IMR-90 (cell line): ENCODE measurements around the gene EVI5. TPM values are rescaled to one million over a fixed set of nuclear protein-coding genes. Genes with fewer than 3 reads are reported as not detected.

Experiments
- ATAC-seq: fragments of 200-7000 bp; cut with Tn5 transposase; 2 replicates; pipeline ENCODE4 v1.9.1; 2020; ENCODE audit warnings: low read depth, mild to moderate bottlenecking, moderate library complexity
- BruUV-seq: library from RNA; stranded (reverse); fragments of 400-500 nt; replicated peaks from 2 replicates; lab custom pipeline; 2021; lab: Mats Ljungman, UMichigan
- CTCF ChIA-PET: fragments of 300-600 bp; formaldehyde crosslinking; extraction: SDS; loops from one replicate; lab custom pipeline; 2021; ENCODE audit warnings: antibody characterized with exemption; lab: Yijun Ruan, JAX
- POLR2A ChIA-PET: fragments of 300-600 bp; sonication (Branson Sonifier 250); formaldehyde crosslinking; loops from one replicate; lab custom pipeline; 2022; ENCODE audit warnings: antibody characterized with exemption; ENCODE audit not compliant: unreplicated experiment; lab: Charles Lee
- DNase-seq: peaks from one replicate; pipeline ENCODE4 v3.0.0; 2013
- H2AFZ ChIP-seq: replicated peaks from 2 replicates; pipeline ENCODE3; 2013; ENCODE audit warnings: low read length, mild to moderate bottlenecking; ENCODE audit not compliant: poor library complexity
- H2AK5ac ChIP-seq: 2 replicates; pipeline ENCODE4 v1.6.1; 2013; ENCODE audit warnings: low read depth, low read length, inconsistent platforms
- H2AK9ac ChIP-seq: replicated peaks from 2 replicates; pipeline ENCODE3; 2013; ENCODE audit warnings: mild to moderate bottlenecking, low read depth, low read length, moderate library complexity; ENCODE audit not compliant: poor library complexity
- H2BK120ac ChIP-seq: 2 replicates; pipeline ENCODE4 v1.6.1; 2013; ENCODE audit warnings: low read depth, low read length, inconsistent platforms
- H2BK15ac ChIP-seq: 3 replicates; pipeline ENCODE4 v1.6.1; 2013; ENCODE audit warnings: low read depth, low read length, inconsistent platforms
- H2BK20ac ChIP-seq: 2 replicates; pipeline ENCODE4 v1.6.1; 2013; ENCODE audit warnings: low read depth, mild to moderate bottlenecking, inconsistent platforms, low read length, moderate library complexity
- H2BK5ac ChIP-seq: 2 replicates; pipeline ENCODE4 v1.6.1; 2013; ENCODE audit warnings: mild to moderate bottlenecking, low read depth, low read length, inconsistent platforms; ENCODE audit not compliant: poor library complexity, severe bottlenecking
- H3K14ac ChIP-seq: replicated peaks from 2 replicates; pipeline ENCODE4 v1.6.1; 2013; ENCODE audit warnings: low read depth, low read length, inconsistent platforms
- H3K18ac ChIP-seq: 2 replicates; pipeline ENCODE4 v1.6.1; 2013; ENCODE audit warnings: low read depth, low read length, control low read depth
- H3K23ac ChIP-seq: 2 replicates; pipeline ENCODE4 v1.6.1; 2013; ENCODE audit warnings: low read depth, low read length, inconsistent platforms
- H3K27ac ChIP-seq: 2 replicates; pipeline ENCODE4 v1.5.1; 2013; ENCODE audit warnings: mild to moderate bottlenecking, control low read depth, low read length; ENCODE audit not compliant: insufficient read depth
- H3K27me3 ChIP-seq: 2 replicates; pipeline ENCODE4 v1.6.1; 2013; ENCODE audit warnings: low read length; ENCODE audit not compliant: control insufficient read depth, insufficient read depth
- H3K36me3 ChIP-seq: 2 replicates; pipeline ENCODE4 v1.6.1; 2013; ENCODE audit warnings: low read length, mixed read lengths; ENCODE audit not compliant: control insufficient read depth, insufficient read depth
- H3K4ac ChIP-seq: 2 replicates; pipeline ENCODE4 v1.6.1; 2013; ENCODE audit warnings: low read depth, low read length, inconsistent platforms
- H3K4me1 ChIP-seq: 2 replicates; pipeline ENCODE4 v1.6.1; 2013; ENCODE audit warnings: low read length, mixed read lengths; ENCODE audit not compliant: control insufficient read depth, insufficient read depth
- H3K4me2 ChIP-seq: 2 replicates; pipeline ENCODE4 v1.6.1; 2013; ENCODE audit warnings: low read depth, mild to moderate bottlenecking, control low read depth, low read length, moderate library complexity
- H3K4me3 ChIP-seq: 2 replicates; pipeline ENCODE4 v1.5.1; 2013; ENCODE audit warnings: low read depth, mild to moderate bottlenecking, control low read depth, low read length, moderate library complexity; ENCODE audit not compliant: insufficient read depth
- H3K56ac ChIP-seq: 2 replicates; pipeline ENCODE4 v1.6.1; 2013; ENCODE audit warnings: low read length, inconsistent platforms; ENCODE audit not compliant: insufficient read depth; ENCODE audit errors: extremely low read depth
- H3K79me1 ChIP-seq, 2 experiments: 2 replicates each; pipeline ENCODE4 v1.6.1; 2013; ENCODE audit warnings: low read length in 2 of 2, inconsistent platforms in 1 of 2, low read depth in 1 of 2
- H3K9ac ChIP-seq: 2 replicates; pipeline ENCODE4 v1.6.1; 2013; ENCODE audit warnings: low read depth, low read length, control low read depth
- H3K9me1 ChIP-seq: 2 replicates; pipeline ENCODE4 v1.6.1; 2013; ENCODE audit warnings: low read length, inconsistent platforms; ENCODE audit not compliant: insufficient read depth
- H3K9me3 ChIP-seq: 2 replicates; pipeline ENCODE4 v1.6.1; 2013; ENCODE audit warnings: low read length; ENCODE audit not compliant: control insufficient read depth, insufficient read depth
- H4K20me1 ChIP-seq: 2 replicates; pipeline ENCODE4 v1.6.1; 2013; ENCODE audit warnings: low read length, inconsistent platforms; ENCODE audit not compliant: insufficient read depth
- H4K5ac ChIP-seq: 2 replicates; pipeline ENCODE4 v1.6.1; 2013; ENCODE audit warnings: mild to moderate bottlenecking, low read depth, low read length, control low read depth
- H4K8ac ChIP-seq, 2 experiments: 2 replicates each; pipeline ENCODE4 v1.6.1; 2013; ENCODE audit warnings: low read depth in 2 of 2, low read length in 2 of 2, control low read depth in 1 of 2, inconsistent platforms in 1 of 2
- H4K91ac ChIP-seq: 2 replicates; pipeline ENCODE4 v1.6.1; 2013; ENCODE audit warnings: low read depth, low read length, inconsistent platforms; ENCODE audit not compliant: insufficient read depth
- BHLHE40 ChIP-seq: fragments of 150-350 bp; IDR thresholded peaks from 2 replicates; pipeline ENCODE4 v1.6.1; 2016; ENCODE audit warnings: mild to moderate bottlenecking, low read depth, low read length
- CEBPB ChIP-seq: IDR thresholded peaks from 2 replicates; pipeline ENCODE4 v1.6.1; 2012; ENCODE audit warnings: low read depth, low read length, improper control_type of control experiment
- CHD1 ChIP-seq: IDR thresholded peaks from 2 replicates; pipeline ENCODE4 v1.6.1; 2012; ENCODE audit warnings: low read depth, low read length, improper control_type of control experiment
- CTCF ChIP-seq: conservative IDR thresholded peaks from 2 replicates; pipeline ENCODE4 v1.5.1; 2012; ENCODE audit warnings: mild to moderate bottlenecking, low read depth, low read length, improper control_type of control experiment
- FOS ChIP-seq: fragments of 150-350 bp; IDR thresholded peaks from 2 replicates; pipeline ENCODE4 v1.6.1; 2016; ENCODE audit warnings: low read depth, low read length
- MAFK ChIP-seq: IDR thresholded peaks from 2 replicates; pipeline ENCODE4 v1.6.1; 2012; ENCODE audit warnings: low read depth, low read length, improper control_type of control experiment
- MXI1 ChIP-seq: IDR thresholded peaks from 2 replicates; pipeline ENCODE4 v1.6.1; 2012; ENCODE audit warnings: low read depth, mild to moderate bottlenecking, low read length, moderate library complexity, borderline replicate concordance
- NFE2L2 ChIP-seq: fragments of 150-350 bp; IDR thresholded peaks from 2 replicates; pipeline ENCODE4 v1.6.1; 2016; ENCODE audit warnings: low read depth, mild to moderate bottlenecking, low read length
- POLR2A ChIP-seq: IDR thresholded peaks from 2 replicates; pipeline ENCODE4 v1.6.1; 2012; ENCODE audit warnings: mild to moderate bottlenecking, low read depth, low read length
- RAD21 ChIP-seq: IDR thresholded peaks from 2 replicates; pipeline ENCODE4 v1.6.1; 2012; ENCODE audit warnings: low read length, improper control_type of control experiment
- RCOR1 ChIP-seq: IDR thresholded peaks from 2 replicates; pipeline ENCODE4 v1.6.1; 2012; ENCODE audit warnings: mild to moderate bottlenecking, low read length, improper control_type of control experiment; ENCODE audit not compliant: insufficient replicate concordance
- RFX5 ChIP-seq: IDR thresholded peaks from 2 replicates; pipeline ENCODE4 v1.8.0; 2012; ENCODE audit warnings: low read depth, mild to moderate bottlenecking, low read length, moderate library complexity
- SMC3 ChIP-seq: fragments of 150-350 bp; IDR thresholded peaks from 2 replicates; pipeline ENCODE4 v1.6.1; 2016; ENCODE audit warnings: low read depth, mild to moderate bottlenecking, antibody characterized with exemption, low read length, moderate library complexity
- USF2 ChIP-seq: fragments of 150-350 bp; IDR thresholded peaks from 2 replicates; pipeline ENCODE4 v1.6.1; 2017; ENCODE audit warnings: mild to moderate bottlenecking, antibody characterized with exemption, low read length, low read depth
- WGBS, 2 experiments: methylation state at CpG; one replicate each; pipeline versions ENCODE4 v1.1.5 to v1.1.7; 2013; ENCODE audit warnings: missing lambda C conversion rate in 2 of 2; ENCODE audit not compliant: insufficient read length in 1 of 2; ENCODE audit errors: extremely low coverage in 2 of 2; 5-methylcytosine and 5-hydroxymethylcytosine counted together
- dilution Hi-C: fragments of 300-500 bp; cut with HindIII; formaldehyde crosslinking; loops from one replicate; pipeline ENCODE4 v1.14.3; 2018; ENCODE audit warnings: low sequenced_read_pairs; ENCODE audit not compliant: unreplicated experiment
- in situ Hi-C: fragments of 300-500 bp; cut with MboI; formaldehyde crosslinking; loops from 3 replicates; pipeline ENCODE4 v1.14.3; 2019; ENCODE audit warnings: low sequenced_read_pairs, inconsistent platforms, mixed read lengths
- intact Hi-C: fragments of 100-400 bp; cut with micrococcal nuclease; formaldehyde crosslinking; loops from 2 replicates; pipeline ENCODE4 v1.10.0; 2022
- polyA plus RNA-seq, 3 experiments: library from polyadenylated mRNA; depleted of rRNA; stranded (reverse); fragments of >200 nt; gene quantifications; 2 replicates each; pipeline ENCODE4 v1.2.3, GENCODE V29; 2012; ENCODE audit warnings: low replicate concordance in 1 of 3
- total RNA-seq: library from RNA; depleted of rRNA; stranded (reverse); fragments of >200 nt; gene quantifications from 2 replicates; pipeline ENCODE4 v1.2.3, GENCODE V29; 2012
- TF ChIP-seq, protein P1 (sequence below): fragments of 150-350 bp; IDR thresholded peaks from 2 replicates; pipeline ENCODE4 v1.6.1; 2016; ENCODE audit warnings: low read depth, mild to moderate bottlenecking, low read length, moderate library complexity, borderline replicate concordance

EVI5 gene
- total and polyA plus RNA-seq, 2 of the 4 experiments (the other 2 are of a cell fraction), result 13.9 to 26.9 TPM

DNA sequence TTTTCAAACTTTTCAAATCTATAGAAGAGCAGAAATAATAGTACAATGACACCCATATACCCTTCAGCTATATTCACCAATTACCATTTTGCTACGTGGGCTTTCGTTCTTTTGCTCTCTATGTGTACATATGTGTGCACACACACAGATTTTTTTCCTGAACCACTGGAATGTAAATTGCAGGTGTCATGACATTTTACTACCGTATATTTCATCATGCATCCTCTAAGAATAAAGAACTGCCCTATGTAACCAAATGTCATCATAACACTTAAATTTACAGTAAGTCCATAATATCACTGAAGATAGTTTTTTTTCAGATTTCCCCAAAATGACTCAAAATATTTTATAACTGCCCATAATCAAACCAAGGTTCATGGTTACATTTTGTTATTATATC is 209.8 kb downstream of the EVI5 start:
- no peak overlapping the region for H3K14ac ChIP-seq
- no peak overlapping the region for H2AK5ac ChIP-seq
- H3K56ac ChIP-seq, result no peak overlapping the region
- no peaks in the 10 kb centered on the region for H3K9me3 ChIP-seq
- no peak overlapping the region for H2BK20ac ChIP-seq
- no peaks in the 10 kb centered on the region for H4K20me1 ChIP-seq
- H3K27me3 ChIP-seq, result no peaks in the 10 kb centered on the region
- TF ChIP-seq RCOR1 (no peak), CHD1 (no peak), SMC3 (no peak), FOS (no peak), CTCF (no peak), RFX5 (no peak), MAFK (no peak), NFE2L2 (no peak), BHLHE40 (no peak), POLR2A (no peak), USF2 (no peak), RAD21 (no peak), CEBPB (no peak), MXI1 (no peak)
- TF ChIP-seq, protein P1, sequence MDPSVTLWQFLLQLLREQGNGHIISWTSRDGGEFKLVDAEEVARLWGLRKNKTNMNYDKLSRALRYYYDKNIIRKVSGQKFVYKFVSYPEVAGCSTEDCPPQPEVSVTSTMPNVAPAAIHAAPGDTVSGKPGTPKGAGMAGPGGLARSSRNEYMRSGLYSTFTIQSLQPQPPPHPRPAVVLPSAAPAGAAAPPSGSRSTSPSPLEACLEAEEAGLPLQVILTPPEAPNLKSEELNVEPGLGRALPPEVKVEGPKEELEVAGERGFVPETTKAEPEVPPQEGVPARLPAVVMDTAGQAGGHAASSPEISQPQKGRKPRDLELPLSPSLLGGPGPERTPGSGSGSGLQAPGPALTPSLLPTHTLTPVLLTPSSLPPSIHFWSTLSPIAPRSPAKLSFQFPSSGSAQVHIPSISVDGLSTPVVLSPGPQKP, result no peak
- H3K9ac ChIP-seq, result no peak overlapping the region
- H4K91ac ChIP-seq, result no peak overlapping the region
- no peak overlapping the region for H3K18ac ChIP-seq
- POLR2A ChIA-PET, result no interaction called here
- no peak overlapping the region for H4K5ac ChIP-seq
- H3K9me1 ChIP-seq, result no peaks in the 10 kb centered on the region
- no peak overlapping the region for H4K8ac ChIP-seq
- no peak overlapping the region for H2BK120ac ChIP-seq
- in situ Hi-C loops, result no loop called here
- H2BK15ac ChIP-seq, result no peak overlapping the region
- no peak overlapping the region for H2AK9ac ChIP-seq
- dilution Hi-C loops, result no loop called here
- no peak overlapping the region for H3K27ac ChIP-seq
- H3K36me3 ChIP-seq, result no peaks in the 10 kb centered on the region
- ATAC-seq, result no peak
- no peak overlapping the region for H3K4ac ChIP-seq
- H3K23ac ChIP-seq, result no peak overlapping the region
- H3K4me2 ChIP-seq, result no peak overlapping the region
- H3K79me1 ChIP-seq, result 0 out of 4 replicates have a peak, but pooled peaks cover 0 to 3% of the 10 kb centered on the region in 2 experiments
- DNase-seq, result no peak
- no TSS peak for BruUV-seq
- H3K4me1 ChIP-seq, result peaks cover 2% of the 10 kb centered on the region; the same call in 1 of the 2 replicates
- CTCF ChIA-PET, result no interaction called here
- no peak overlapping the region for H2BK5ac ChIP-seq
- intact Hi-C loops, result no loop called here
- no CpG with 5 or more reads among the region's 3 CpGs for whole genome bisulfite sequencing, 2 experiments
- H2AFZ ChIP-seq, result no peak overlapping the region
- H3K4me3 ChIP-seq, result no peak overlapping the region
